GM19324 (cell line): ENCODE results near the gene GYPA.
"Not testable (repeated sequence)": the region's sequence is repeated elsewhere in the genome, so short reads cannot be mapped to it uniquely, and the experiment has no call there.

Source experiments
- ATAC-seq: cut with Tn5 transposase; IDR thresholded peaks from one replicate; pipeline ENCODE4 v1.9.1; 2021; ENCODE audit warnings: mild to moderate bottlenecking, moderate library complexity; ENCODE audit not compliant: unreplicated experiment, low FRiP score

GYPA gene

DNA sequence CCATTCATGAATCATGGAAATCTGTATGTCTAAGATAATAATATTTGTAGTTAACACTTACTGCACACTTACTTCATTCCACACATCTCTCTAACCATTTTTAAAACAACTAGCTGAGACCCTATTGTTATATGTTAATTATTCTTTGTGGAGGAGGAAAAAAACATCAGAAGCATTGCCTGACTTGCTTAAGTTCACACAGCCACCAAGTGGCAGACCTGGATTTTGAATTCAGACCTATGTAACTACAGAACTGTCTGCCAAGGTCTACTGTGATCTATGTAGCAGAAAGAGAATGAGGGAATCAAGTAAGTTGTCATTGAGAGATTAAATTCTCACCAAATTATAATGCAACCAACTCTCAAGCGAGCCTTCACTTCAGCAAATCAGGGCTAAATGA lies 10.4 kb downstream of the GYPA start:
- not testable (repeated sequence) for ATAC-seq

DNA sequence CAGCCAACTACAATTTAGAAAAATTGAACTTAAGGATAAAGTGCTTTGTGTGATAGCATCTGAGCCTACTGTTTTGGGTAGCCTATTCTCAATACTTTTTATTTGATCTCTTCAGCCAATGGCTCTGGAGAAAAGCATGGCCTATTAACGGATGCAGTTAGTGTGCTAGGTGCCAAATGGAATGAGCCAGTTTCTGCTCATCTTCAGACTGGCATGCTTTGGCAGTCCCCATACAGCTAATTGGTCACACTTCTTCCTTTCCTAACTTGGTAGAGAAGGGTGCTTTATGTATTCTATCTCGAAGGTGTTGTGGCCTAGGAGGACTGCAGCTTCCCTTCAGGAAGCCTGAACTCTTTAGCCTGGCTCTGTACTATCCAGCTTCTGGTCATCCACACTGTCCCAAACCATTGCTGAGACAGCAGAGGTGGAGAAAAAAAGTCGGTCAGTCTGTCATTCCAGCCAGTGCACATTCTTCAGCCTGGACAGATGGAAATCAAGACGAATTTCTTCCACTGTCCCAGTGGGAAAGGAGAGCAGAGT lies 11.1 kb downstream of the GYPA start:
- not testable (repeated sequence) for ATAC-seq

DNA sequence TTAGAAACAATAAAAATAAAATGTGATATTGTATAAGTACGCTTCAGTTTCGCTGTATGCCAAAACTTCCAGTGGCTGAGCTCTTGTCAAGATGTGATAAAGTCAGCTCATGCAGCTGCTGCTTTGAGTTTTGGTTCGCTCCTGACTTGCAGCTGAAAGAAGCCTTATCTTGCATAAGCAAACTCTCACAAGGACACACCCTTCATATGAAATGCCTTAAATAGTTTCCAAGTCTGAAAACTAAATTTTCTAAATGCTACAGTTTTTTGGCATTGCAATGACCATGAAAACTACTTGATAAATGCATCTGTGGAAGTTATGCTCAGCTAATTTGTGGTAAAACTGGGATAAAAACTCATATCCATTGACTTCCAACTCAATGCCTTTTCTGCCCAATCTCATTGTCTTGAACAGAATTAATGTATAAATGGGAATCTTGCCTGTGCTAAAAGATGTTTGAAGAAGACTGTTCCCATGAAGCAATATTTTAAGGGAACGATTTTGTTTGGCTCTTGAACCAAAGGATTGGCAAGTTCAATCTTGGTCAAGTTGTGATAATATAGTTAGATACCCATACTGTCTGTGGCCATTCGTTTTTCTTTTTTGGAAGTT lies 11.7 kb downstream of the GYPA start:
- ATAC-seq: not testable (repeated sequence)

DNA sequence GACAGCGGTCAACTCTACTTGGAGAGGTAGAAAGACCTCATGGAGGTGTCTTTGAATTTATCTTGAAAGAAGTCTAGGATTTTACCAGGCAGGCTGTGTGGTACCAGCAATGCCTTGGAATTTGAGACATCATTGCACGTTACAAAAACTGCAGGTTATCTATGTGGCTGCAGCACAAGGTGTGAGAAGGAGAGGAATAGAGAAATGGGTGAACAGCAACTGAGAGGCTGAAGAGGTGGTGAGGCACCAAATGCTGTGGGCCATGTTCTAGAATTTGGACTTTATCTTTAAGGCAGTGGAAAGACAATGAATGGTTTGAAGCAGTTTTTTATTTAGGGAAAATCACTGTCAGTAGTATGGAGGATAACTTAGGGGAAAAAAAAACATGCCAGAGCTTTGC lies 15.4 kb downstream of the GYPA start:
- ATAC-seq: not testable (repeated sequence)

DNA sequence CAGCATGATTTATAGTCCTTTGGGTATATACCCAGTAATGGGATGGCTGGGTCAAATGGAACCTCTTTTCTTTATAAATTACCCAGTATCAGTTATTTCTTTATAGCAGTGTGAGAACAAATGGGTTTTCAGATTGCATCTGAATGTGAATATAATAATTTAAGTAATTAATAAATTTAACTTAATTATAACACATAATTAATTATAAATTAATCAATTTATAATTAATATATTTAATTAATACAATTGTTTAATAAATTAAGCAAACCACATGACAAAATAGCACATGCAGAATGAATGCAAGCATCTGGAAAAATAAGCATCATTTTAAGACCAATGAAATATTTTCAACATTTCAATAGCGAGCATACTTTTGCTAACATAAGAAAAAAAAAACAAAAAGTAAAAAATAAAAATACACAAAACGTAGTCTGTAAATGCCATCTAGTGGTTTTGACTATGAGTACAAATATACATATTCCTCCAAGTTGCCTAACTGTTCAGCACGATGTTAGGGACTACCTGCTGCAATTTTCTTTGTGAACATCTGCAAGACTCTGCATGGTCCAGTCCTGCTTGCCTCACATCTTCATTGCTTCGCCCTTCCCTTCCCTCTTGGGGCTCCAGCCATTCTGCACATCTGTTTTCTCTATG lies 16.4 kb downstream of the GYPA start:
- ATAC-seq: not testable (repeated sequence)

DNA sequence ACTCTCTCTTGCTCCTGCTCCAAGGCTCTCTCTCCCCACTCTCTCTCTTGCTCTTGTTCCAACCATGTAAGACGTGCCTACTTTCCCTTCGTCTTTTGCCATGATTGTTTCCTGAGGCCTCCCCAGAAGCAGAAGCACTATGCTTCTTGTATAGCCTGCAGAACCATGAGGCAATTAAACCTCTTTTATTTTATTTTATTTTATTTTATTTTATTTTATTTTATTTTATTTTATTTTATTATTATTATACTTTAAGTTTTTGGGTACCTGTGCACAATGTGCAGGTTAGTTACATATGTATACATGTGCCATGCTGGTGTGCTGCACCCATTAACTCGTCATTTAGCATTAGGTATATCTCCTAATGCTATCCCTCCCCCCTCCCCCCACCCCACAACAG lies 17.2 kb downstream of the GYPA start:
- not testable (repeated sequence) for ATAC-seq

DNA sequence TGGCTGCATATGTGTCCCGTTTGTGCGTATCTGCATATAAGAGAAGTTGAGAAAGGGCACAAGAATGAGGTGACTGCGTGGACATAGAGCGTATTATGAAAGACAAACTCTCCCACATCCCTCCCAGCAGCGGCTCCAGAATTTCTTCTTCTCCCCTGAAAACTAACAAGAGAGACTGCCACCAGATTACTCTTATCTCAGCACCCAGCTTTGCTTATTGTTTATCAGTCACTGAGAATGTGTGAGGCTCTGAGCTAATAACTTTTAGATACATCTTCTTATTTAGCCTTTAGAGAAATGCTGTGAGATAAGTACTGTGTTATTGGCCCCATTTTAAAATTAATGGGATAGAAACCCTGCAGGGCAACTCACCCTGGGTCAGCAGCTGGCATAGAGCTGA lies 20.8 kb downstream of the GYPA start:
- not testable (repeated sequence) for ATAC-seq

DNA sequence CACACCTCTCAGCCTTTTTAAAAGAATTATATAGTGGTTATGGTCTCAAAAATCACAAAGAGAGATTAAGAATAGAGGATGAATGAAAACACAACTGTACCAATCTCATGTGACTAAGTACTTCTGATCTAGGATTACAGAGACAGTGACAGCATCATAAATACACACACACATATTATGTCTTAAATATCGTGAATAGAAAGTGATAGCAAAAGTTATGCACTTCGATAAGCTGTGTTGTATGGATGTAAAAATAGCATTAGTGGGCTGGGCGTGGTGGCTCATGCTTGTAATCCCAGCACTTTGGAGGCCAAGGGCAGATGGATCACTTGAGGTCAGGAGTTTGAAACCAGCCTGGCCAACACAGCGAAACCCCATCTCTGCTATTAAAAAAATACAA lies 25.0 kb downstream of the GYPA start:
- no peak for ATAC-seq

DNA sequence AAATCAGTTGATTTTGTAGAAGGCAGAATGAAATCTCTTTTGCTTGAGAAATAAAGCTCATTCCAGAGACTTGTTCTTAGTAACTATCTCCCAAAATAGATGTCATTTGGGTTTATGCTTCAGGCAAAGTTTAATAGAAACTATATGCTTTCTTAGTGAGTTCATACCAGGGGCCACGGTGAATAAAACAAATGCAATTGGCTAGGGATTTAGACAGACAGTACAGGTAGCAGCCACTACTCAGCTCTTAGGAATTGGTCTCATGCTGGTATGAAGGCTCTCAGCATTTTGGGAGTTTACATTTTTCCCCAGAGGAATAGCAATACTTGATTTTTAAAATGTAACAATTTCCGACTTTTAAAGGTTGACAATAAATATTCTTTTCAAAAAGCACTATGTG lies 27.0 kb downstream of the GYPA start:
- ATAC-seq: no peak

DNA sequence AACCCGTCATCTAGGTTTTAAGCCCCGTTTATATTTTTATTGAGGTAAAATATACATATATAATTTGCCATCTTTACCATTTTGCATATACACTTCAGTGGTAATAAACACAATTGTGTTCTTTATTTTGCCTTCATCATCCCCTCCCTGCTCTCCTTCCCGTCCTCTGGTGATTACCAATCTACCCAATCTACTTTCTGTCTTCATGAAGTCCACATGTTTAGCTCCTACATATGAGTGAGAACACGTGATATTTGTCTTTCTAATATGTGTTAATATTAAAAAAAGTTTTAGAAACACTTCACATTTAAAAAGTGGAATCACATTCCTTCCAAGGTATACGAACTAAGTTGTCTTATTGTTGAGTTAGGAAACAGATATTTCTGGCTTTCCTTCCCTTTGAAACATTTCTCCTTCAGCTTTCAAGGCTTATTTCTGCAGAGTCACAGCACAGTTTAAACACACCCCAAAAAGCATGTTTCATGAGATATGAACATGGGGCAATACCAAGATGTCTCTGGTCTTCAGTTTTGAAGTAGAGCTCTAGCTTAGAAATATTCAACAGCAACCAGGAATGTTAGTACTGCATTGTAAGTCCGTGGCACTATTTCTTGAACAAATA lies 35.9 kb downstream of the GYPA start:
- no peak for ATAC-seq

DNA sequence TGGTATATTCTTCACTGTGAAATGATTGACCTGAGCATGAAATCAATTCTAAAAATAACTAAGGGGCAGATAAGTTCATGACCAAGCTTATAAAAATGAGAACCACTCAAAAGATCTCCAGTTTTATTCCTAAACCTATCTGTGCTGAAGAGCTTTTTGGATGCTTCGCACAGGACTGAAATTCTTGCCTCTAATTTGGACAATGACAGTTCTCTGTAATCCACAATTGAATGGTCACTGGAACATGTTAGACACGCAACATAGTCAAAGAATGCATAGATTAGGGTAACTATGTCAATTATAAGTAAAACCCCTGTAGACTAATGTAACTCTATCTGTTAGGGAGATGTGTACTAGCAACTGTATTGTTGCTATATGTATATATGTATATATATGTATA lies 42.7 kb downstream of the GYPA start:
- ATAC-seq: not testable (repeated sequence)

DNA sequence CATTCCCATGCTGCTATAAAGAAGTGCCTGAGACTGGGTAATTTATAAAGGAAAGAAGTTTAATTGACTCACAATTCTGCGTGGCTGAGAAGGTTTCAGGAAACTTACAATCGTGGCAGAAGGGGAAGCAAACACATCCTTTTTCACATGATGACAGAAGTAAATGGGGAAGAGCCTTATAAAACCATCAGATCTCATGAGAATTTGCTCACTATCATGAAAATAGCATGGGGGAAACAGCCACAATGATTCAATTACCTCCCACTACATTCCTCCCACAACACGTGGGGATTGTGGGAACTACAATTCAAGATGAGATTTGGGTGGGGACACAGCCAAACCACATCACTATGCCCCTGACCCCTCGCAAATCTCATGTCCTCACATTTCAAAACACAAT lies 46.5 kb downstream of the GYPA start:
- ATAC-seq: not testable (repeated sequence)

DNA sequence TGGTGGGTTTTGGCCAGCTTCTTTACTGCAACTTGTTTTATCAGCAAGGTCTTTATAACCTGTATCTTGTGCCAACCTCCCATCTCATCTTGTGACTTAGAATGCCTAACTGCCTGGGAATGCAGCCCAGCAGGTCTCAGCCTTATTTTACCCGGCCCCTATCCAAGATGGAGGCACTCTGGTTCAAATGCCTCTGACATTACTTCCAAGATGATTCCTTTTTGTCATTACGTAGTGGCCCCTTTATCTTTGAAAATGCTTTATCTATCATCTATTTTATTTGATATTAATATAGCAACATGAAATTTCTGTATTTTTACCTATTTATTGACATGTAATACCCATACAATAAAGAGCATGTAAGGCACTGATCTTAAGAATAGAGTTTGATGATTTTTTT lies 49.3 kb downstream of the GYPA start:
- not testable (repeated sequence) for ATAC-seq

DNA sequence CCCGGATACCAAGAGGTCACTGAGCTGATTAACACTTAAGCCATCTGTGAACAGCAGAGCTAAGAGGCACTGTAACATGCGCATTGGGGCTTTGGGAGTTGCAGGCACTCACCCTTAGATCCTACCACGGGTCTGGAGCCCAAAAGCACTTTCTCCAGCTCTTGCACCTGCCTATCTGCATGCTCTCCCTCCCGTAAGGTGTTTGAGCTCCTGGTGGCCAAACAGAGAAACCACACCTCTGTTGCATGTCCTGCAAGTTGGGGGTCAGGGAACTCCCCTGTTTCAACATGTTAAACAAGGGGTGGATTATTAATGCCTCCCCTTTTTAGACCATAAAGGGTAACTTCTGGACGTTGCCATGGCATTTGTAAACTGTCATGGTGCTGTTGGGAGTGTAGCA lies 49.8 kb downstream of the GYPA start:
- ATAC-seq: no peak

DNA sequence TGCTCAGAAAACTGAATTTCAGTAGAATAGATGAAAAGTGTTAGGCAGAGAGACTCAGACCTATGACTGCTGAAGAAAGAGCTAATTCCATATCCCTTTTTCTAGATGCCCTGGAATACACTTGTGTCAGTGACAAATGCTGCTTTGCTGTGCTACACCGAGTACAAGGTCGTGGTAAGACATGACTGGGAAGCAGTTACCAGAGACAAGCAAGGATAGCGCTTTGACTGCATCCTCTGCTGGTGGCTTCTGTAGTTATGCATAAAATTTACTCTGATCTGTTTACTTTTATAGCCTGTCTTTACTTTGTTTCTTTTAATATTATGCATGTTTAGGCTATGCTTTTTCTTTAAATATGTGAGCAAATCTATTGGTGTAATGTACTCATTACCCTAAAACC lies 58.5 kb downstream of the GYPA start:
- ATAC-seq: not testable (repeated sequence)

DNA sequence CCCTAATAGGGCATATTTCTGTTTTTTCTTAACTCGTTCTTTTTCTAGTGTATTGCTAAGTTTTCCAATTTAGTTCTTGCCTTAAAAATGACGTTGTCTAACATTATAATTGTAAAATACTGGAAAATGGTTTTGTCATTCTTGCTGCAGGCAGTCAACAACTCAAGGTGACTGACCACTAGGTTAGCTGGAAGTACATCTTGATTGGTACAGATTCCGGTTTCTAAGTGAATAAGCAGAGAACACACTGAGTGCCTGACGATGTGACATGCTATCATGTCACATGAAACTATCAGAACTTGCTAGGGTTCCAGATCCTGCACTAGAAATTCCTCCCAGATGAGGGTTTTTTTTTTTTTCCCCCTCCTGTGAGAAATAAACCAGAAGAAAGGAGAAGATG lies 60.4 kb downstream of the GYPA start:
- ATAC-seq: not testable (repeated sequence)

DNA sequence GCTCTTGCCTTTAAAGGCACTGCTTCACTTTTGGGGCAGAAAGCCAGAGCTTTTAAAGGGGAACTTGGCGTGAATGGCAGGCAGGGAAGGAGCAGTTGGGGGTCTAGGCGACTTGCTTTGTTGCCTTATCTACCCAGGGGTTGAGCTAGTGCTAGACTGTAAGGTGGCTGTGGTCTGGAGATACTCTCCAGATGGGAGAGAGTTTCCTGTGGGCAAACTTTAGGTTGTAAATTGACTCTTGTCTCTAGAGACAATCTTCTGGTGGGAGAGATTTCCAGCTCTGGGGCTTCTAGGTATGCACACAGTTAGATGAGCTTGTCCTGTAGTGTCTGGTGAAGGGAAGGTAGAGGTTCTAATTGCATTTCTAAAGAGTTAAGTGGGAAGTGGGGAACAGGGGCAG lies 61.8 kb downstream of the GYPA start:
- ATAC-seq: not testable (repeated sequence)

DNA sequence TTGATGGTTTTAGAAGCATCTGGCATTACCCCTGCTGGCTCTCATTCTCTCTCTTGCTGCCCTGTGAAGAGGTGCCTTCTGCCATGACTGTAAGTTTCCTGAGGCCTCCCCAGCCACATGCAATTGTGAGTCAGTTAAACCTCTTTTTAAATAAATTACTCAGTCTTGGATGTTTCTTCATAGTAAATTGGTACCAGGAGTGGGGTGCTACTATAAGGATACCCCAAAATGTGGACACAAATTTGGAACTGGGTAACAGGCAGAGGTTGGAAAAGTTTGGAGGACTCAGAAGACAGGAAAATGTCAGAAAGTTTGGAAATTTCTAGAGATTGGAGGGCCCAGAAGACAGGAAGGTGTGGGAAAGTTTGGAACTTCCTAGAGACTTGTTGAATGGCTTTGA lies 79.0 kb downstream of the GYPA start:
- ATAC-seq: not testable (repeated sequence)

DNA sequence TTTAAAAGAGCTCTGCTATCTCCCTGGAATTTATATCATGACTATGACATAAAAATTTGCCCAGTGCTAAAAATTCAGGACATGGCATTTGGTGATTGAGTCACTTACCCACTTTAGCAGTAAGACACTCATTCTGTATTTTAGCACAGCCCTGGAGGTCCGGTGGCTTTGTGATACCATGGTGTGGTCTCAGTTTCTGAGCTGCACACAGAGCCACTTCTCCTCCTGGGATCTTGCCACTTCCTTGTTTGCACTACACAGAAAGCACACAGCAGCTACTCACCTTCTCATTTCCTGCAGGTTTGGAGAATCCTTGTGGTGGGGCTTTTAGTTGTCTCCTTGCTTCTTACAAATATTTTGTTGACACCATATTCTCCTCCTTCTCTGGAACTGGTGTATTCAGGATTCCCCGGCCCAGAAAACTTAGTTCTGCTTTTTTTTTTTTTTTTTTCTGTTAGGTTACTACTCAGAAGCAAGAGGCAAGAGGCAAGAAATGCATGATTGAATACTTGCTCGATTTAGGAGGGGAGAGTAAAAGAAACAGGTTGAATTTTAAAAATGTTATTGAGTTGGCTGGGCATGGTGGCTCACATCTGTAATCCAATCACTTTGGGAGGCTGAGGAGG lies 80.2 kb downstream of the GYPA start:
- not testable (repeated sequence) for ATAC-seq
